HG03432 (cell line): ENCODE data around the gene CEP19.
"Not testable (repeated sequence)": the region's sequence is repeated elsewhere in the genome, so short reads cannot be mapped to it uniquely, and the experiment has no call there.

Experiments used
- ATAC-seq: cut with Tn5 transposase; IDR thresholded peaks from one replicate; pipeline ENCODE4 v1.9.1; 2021; ENCODE audit warnings: mild to moderate bottlenecking, moderate library complexity; ENCODE audit not compliant: unreplicated experiment

CEP19 gene

GRCh38 chr3:196711838-196712513, at the start of gene CEP19, which contains the start of gene PIGX:
TSS of gene CEP19 (minus strand) at chr3:196712250. CDS start at chr3:196708657, 3,593 bp downstream.
TSS of gene PIGX (plus strand) at chr3:196712377.
- ATAC-seq, result peak; percentile 77

- ATAC-seq, result no peak
Measured at GRCh38 chr3:196757876-196758739, 46.1 kb upstream of the CEP19 start.

- no peak for ATAC-seq
Measured at GRCh38 chr3:196756732-196757131, 44.7 kb upstream of the CEP19 start.

GRCh38 chr3:196754091-196754981, 42.3 kb upstream of the CEP19 start:
- ATAC-seq, result no peak

- ATAC-seq, result no peak
Measured at GRCh38 chr3:196753201-196753600, 41.2 kb upstream of the CEP19 start.

GRCh38 chr3:196749125-196749524, 37.1 kb upstream of the CEP19 start:
- ATAC-seq, result no peak

- not testable (repeated sequence) for ATAC-seq
Measured at GRCh38 chr3:196743569-196743968, 31.5 kb upstream of the CEP19 start.

- no peak for ATAC-seq
Measured at GRCh38 chr3:196741249-196741889, 29.3 kb upstream of the CEP19 start.

GRCh38 chr3:196740481-196741248, 28.6 kb upstream of the CEP19 start:
- no peak for ATAC-seq

- peak; percentile 91 for ATAC-seq
Measured at GRCh38 chr3:196739671-196740480, 27.8 kb upstream of the CEP19 start, which contains the start of gene PAK2. TSS of gene PAK2 (plus strand) at chr3:196739857. CDS start at chr3:196782647, 42,790 bp downstream.

GRCh38 chr3:196737655-196738054, 25.6 kb upstream of the CEP19 start:
- ATAC-seq, result no peak

- ATAC-seq, result no peak
Measured at GRCh38 chr3:196736670-196737374, 24.8 kb upstream of the CEP19 start.

- no peak for ATAC-seq
Measured at GRCh38 chr3:196735751-196736150, 23.7 kb upstream of the CEP19 start.

- no peak for ATAC-seq
Measured at GRCh38 chr3:196726788-196727675, 15.0 kb upstream of the CEP19 start.

GRCh38 chr3:196721097-196721496, 9.0 kb upstream of the CEP19 start:
- no peak for ATAC-seq

GRCh38 chr3:196717162-196717561, 5.1 kb upstream of the CEP19 start:
- not testable (repeated sequence) for ATAC-seq
